ENCODE measurements around the gene TALDO1.

The TALDO1 gene

GRCh38 chr11:714436-714835 lies 32.8 kb upstream of the TALDO1 start:
- DNase-seq (ENCODE audit: low read depth in 3 of 3): no peak

DNA sequence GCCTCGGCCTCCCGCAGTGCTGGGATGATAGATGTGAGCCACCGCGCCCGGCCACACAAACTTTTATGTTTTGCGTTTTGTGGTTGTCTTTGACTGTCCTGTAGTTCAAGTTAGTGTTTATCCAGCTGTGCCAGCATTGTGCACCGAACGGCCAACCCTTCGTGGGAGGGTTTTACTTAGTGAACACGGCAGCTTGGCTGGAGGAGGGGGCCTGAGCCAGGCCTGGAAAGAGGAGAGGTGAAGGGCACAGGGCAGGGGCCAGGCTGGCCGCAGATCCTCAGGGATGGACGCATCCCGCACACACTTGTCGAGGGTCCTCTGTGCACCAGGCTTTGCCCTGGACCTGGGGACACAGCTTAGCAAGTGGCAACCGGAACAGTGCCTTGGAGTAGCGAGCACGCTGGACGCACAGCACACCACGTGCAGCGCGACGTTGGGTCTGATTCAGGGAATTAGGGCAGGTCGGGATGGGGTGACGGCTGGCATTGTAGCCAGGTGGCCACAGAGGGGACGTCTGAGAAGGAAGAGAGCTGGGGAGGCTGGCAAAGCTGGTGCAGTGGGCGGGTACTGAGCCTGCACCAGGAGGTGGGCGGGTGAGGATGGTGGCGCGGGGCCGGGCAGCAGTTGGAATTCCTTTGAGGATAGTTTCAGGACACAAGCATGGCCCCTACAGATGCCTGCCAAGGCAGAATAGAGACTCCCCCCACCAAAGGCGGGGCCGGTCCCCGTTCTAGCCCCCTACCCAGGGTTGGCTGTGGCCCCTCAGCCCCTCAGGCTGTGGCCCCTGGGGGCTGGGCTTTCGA lies 27.8 kb upstream of the TALDO1 start:
- no peak for DNase-seq (ENCODE audit: low read depth in 3 of 3)

DNA sequence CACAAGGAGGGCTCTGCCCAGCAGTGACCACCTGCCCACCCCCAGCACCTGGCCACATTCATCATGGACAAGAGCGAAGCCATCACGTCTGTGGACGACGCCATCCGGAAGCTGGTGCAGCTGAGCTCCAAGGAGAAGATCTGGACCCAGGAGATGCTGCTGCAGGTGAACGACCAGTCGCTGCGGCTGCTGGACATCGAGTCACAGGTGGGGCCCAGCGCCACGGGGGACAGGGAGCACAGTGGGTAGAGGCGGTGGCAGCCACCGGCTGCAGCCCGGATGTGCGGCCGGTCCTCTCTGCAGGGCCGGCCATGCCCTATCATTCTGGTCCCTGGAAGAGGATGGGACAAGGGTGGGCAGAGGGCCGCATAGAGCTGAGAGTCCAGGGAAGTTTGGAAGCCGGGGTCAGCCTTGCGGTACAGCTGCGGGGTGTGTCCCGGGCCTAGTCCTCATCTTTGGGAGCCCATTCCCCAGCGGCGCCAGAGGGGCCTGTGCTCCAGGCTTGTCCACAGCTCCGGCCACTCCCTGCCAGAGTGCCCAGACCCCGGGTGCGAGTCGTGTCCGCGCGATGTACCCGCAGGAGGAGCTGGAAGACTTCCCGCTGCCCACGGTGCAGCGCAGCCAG lies 27.1 kb upstream of the TALDO1 start:
- DNase-seq (ENCODE audit: low read depth in 3 of 3): no peak

DNA sequence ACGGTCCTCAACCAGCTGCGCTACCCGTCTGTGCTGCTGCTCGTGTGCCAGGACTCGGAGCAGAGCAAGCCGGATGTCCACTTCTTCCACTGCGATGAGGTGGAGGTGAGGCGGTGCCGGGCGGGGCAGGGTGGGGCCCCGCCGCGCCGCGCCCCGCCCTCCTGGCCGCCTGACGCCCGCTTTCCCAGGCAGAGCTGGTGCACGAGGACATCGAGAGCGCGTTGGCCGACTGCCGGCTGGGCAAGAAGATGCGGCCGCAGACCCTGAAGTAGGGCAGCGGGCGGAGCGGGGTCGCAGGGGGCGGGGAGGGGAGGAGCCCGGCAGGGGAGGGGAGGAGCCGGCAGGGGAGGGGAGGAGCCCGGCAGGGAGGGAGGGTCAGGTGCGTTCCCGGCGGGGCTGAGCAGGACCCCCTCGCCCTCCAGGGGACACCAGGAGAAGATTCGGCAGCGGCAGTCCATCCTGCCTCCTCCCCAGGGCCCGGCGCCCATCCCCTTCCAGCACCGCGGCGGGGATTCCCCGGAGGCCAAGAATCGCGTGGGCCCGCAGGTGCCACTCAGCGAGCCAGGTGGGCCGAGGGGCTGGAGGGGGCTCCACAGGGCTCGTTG lies 26.5 kb upstream of the TALDO1 start:
- DNase-seq (ENCODE audit: low read depth in 3 of 3): peak in 1 of 3 experiments; percentile 54

GRCh38 chr11:721247-721740 lies 26.0 kb upstream of the TALDO1 start:
- no peak for DNase-seq (ENCODE audit: low read depth in 3 of 3)

DNA sequence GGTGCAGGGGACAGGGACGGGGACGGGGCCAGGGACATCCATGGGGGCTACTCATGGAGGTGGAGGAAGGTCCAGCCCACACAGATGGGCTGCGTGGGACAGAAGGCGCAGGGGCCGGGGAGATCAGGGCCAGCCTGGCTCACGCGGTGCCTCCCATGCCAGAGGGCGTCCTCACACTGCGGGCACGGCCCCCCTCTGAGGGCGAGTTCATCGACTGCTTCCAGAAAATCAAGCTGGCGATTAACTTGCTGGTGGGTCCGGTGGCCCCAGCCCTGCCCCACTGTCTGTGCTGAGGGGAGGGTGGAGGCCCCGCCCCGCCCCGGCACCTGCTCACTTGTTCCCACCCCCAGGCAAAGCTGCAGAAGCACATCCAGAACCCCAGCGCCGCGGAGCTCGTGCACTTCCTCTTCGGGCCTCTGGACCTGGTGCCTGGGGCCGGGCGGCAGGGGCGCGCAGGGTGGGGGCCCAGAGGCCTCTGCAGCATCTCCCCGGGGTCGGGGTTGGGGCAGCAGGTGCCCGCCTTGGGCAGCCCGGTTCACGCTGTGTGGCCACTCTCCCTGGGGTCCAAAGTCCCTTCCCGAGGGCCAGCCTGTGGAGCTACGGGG lies 25.4 kb upstream of the TALDO1 start:
- peak in 1 of 3 experiments; percentile 20 for DNase-seq (ENCODE audit: low read depth in 3 of 3)

DNA sequence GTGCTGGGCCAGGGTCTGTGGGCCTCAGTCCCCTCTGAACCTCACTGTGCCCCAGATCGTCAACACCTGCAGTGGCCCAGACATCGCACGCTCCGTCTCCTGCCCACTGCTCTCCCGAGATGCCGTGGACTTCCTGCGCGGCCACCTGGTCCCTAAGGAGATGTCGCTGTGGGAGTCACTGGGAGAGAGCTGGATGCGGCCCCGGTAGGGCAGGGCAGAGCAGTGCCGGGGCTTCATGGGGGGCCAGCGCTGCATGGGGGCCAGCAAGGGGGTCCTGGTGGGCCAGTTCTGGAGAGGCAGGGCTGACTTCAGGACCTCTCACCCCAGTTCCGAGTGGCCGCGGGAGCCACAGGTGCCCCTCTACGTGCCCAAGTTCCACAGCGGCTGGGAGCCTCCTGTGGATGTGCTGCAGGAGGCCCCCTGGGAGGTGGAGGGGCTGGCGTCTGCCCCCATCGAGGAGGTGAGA lies 24.9 kb upstream of the TALDO1 start:
- no peak for DNase-seq (ENCODE audit: low read depth in 3 of 3)

GRCh38 chr11:723120-723883 lies 24.0 kb upstream of the TALDO1 start:
- no peak for DNase-seq (ENCODE audit: low read depth in 3 of 3)

GRCh38 chr11:724049-724777 lies 23.1 kb upstream of the TALDO1 start:
- DNase-seq (ENCODE audit: low read depth in 3 of 3): no peak

DNA sequence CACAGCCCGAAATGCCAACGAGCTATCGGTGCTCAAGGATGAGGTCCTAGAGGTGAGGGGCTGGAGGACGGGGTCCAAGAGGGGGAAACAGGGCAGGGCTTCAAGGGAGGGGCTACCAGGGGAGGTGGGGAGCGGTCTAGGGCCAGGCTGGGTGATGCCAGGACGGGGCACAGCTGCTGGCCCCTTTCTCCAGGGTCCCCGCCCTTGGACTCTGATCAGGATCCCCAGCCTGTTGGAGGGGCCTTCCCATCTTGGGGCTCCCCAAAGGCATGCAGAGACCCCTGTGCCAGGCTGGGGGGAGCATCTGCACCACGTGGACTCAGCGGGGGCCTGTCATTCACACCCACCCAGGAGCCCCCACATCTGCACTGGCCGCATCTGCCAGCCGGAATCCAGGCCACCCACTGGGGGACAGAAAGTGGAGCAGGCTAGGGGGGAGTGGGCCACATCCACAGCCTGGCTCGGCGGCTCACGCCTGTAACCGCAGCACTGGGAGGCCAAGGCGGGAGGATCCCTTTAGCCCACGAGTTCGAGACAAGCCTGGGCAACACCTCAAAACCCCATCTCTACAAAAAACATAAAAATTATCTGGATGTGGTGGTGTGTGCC lies 22.4 kb upstream of the TALDO1 start:
- DNase-seq (ENCODE audit: low read depth in 3 of 3): no peak

GRCh38 chr11:725624-726202 lies 21.6 kb upstream of the TALDO1 start:
- no peak for DNase-seq (ENCODE audit: low read depth in 3 of 3)

DNA sequence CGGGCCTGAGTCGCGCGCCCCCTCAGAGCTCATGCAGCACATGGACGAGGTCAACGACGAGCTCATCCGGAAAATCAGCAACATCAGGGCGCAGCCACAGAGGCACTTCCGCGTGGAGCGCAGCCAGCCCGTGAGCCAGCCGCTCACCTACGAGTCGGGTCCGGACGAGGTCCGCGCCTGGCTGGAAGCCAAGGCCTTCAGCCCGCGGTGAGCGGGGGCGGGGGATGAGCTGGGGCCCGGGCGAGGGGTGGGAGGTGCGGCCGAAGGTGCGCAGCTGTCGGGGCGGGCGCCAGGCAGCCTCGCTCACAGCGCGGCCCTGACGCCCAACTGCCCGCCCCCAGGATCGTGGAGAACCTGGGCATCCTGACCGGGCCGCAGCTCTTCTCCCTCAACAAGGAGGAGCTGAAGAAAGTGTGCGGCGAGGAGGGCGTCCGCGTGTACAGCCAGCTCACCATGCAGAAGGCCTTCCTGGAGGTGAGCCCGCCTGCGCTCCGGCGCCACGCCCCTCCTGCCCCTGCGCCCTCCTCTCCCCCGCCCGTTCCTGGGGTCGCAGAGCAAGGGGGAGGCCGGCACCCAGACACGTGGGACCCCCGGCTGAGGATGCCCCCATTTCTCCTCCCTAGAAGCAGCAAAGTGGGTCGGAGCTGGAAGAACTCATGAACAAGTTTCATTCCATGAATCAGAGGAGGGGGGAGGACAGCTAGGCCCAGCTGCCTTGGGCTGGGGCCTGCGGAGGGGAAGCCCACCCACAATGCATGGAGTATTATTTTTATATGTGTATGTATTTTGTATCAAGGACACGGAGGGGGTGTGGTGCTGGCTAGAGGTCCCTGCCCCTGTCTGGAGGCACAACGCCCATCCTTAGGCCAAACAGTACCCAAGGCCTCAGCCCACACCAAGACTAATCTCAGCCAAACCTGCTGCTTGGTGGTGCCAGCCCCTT lies 20.7 kb upstream of the TALDO1 start:
- peak in 1 of 3 experiments; percentile 36 for DNase-seq (ENCODE audit: low read depth in 3 of 3)

- no peak for DNase-seq (ENCODE audit: low read depth in 3 of 3)
These were observed 20.0 kb upstream of the TALDO1 start for GRCh38 chr11:727281-727701.

DNA sequence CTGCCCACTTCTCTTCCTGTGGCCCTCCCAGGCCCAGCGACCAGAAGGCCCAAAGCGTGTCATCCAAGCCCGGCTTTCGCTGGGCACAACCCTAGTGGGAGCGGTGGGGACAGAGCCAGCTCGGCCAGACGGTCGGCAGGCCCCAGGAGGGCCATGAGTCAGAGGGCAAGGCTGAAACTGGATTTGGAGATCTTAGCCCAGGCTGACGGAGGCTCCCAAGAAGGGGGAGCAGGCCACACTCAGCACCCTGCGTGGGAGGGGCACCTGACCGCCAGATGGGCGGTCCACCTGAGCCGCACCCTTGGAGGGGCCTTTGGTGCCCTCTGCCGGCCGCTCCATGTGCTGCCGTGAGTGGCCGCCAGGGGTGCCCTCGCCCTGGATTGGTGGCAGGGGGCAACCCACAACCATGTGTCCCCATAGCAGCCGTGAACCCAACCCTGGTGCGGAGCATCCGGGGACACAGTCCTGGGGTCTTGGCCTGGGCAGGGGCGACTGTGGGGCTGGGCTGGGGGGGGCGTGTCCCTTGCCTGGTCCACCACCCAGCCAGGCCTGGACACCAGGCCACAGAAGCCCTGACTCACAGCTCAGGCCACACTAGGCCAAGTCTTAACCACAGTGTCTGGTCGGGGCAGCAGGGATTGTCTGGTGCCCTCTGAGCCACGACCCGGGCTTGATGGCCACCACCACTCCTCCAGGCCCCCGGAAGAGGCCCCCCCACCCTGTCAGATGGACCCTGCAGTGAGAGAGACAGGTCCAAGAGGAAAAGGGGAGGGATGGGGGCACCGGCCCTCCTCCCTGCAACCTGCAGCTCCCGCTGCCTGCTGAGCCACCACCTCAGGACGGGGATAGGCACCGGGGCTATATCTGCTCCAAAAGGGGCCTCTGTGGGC lies 19.2 kb upstream of the TALDO1 start:
- DNase-seq (ENCODE audit: low read depth in 3 of 3): peak; percentile 65 to 69 (median 65)

- DNase-seq (ENCODE audit: low read depth in 3 of 3): no peak
These were observed 18.3 kb upstream of the TALDO1 start for GRCh38 chr11:728901-729491.

DNA sequence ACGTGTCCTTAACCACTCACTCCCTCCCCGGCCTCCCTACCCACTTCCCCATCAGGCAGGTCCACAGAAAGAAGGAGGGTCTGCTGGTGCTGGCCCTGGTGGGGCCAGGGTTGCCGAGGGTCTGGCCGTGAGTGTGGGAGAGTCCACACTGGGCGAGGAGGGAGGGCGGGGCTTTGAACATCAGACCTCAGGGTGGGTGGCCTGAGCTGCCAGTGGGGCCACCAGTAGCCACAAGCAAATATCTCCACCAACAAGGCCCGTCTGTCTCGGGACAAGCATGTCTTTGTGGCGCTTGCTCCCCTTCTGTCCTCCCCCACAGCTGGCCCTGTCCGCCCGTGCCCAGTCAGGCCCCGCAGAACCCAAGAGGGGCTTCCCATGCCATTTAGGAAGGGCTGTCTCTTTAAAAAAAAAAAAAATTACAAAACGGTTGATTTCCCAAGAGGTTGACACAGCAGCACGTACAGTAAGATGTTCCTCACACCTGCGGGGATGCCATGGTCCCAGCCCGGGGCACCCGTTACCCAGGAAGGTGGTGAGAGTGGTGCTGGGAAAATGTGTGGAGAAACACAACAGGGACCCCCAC lies 17.7 kb upstream of the TALDO1 start:
- no peak for DNase-seq (ENCODE audit: low read depth in 3 of 3)

GRCh38 chr11:733072-733471 lies 14.2 kb upstream of the TALDO1 start:
- no peak for DNase-seq (ENCODE audit: low read depth in 3 of 3)

Data from stimulated activated CD4-positive, alpha-beta T cell treated with anti-CD3 and anti-CD28 coated beads, TNF-alpha, amount 100 ng/mL, for 4 hours (primary cell).